Glomerular visceral epithelial cell (primary cell): ENCODE results near the gene RNMT.

Source experiments
- DNase-seq: peaks from one replicate; pipeline ENCODE4 v3.0.0-alpha.2; 2016; ENCODE audit errors: extremely low spot score

RNMT gene

GRCh38 chr18:13811993-13812392 lies 85.5 kb downstream of the RNMT start:
- DNase-seq, result no peak

DNA sequence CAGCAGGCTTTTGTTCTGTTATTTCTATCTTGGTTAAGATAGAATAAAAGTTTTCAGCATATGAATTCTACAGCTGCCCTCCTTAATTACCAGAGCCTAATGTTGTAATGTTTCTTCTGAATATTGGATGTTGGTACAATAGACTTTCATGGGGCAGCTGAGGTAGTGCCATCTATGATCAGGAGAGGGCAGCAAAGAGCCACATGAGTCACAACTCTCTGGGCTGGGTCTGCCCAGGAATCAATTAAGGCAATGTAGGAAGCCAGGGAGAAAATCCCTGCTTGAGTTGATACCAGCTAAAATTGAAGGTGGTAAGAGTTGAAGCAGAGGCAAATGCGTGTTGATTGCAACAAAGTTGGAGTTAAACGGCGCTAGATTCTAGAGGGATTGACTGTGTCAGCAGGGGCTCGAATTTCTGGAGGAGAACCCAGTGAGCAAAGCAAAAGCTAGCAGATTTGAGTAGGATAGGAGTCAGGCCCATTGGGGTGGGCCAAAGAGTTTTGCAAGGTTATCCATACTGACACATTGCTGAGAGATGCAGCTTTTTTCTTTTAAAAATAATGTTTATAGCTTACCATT lies 86.9 kb downstream of the RNMT start:
- DNase-seq, result peak; percentile 61
